Thyroid gland (tissue), 4 donors: ENCODE results near the gene FKBP2.

Experiments
- POLR2A ChIP-seq, 2 donors: fragments of 450-650 bp; IDR thresholded peaks; one replicate each; pipeline ENCODE4 v1.6.1; 2017; ENCODE audit warnings: antibody characterized with exemption in 2 of 2, mild to moderate bottlenecking in 2 of 2, moderate library complexity in 1 of 2
- TF ChIP-seq, protein P1 (sequence below), 6 experiments: fragments of 200-600 bp in 3 of 6; fragments of 450-650 bp in 3 of 6; sonication (generic) in 3 of 6; IDR thresholded peaks; one replicate each; pipeline ENCODE4 v1.5.1; 2016 to 2019; ENCODE audit warnings: antibody characterized with exemption in 6 of 6, mild to moderate bottlenecking in 2 of 6, inconsistent platforms in 1 of 6, moderate library complexity in 1 of 6

DNA sequence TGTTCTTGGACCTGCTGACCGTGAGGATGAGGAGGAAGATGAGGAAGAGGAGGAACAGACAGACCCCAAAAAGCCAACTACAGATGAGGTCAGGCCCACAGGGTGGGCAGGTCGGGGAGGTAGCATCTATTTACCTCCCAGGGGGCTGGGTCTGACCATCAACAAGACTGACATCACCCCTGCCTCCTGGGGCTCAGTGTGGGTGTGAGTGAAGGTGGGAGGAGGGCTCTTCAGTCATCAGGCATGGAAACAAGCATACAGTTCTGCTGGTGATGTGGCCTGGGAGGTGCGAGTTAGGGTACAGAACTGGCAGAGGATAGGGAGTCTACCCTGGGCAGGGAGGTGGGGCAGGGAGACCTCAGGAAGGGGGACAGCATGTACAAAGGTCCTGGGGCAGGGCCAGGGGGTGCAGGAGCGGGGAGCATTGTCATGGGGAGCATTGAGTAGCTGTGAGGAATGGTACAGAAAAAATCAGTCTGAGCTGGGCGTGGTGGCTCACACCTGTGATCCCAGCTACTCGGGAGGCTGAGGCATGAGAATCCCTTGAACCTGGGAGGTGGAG lies 19.3 kb downstream of the FKBP2 start:
- TF ChIP-seq, protein P1, sequence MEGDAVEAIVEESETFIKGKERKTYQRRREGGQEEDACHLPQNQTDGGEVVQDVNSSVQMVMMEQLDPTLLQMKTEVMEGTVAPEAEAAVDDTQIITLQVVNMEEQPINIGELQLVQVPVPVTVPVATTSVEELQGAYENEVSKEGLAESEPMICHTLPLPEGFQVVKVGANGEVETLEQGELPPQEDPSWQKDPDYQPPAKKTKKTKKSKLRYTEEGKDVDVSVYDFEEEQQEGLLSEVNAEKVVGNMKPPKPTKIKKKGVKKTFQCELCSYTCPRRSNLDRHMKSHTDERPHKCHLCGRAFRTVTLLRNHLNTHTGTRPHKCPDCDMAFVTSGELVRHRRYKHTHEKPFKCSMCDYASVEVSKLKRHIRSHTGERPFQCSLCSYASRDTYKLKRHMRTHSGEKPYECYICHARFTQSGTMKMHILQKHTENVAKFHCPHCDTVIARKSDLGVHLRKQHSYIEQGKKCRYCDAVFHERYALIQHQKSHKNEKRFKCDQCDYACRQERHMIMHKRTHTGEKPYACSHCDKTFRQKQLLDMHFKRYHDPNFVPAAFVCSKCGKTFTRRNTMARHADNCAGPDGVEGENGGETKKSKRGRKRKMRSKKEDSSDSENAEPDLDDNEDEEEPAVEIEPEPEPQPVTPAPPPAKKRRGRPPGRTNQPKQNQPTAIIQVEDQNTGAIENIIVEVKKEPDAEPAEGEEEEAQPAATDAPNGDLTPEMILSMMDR (IDR thresholded peaks at IDR 0.05): no peak
- TF ChIP-seq POLR2A (IDR thresholded peaks at IDR 0.05): no peak
